ENCODE data around the gene RERE.

The RERE gene

DNA sequence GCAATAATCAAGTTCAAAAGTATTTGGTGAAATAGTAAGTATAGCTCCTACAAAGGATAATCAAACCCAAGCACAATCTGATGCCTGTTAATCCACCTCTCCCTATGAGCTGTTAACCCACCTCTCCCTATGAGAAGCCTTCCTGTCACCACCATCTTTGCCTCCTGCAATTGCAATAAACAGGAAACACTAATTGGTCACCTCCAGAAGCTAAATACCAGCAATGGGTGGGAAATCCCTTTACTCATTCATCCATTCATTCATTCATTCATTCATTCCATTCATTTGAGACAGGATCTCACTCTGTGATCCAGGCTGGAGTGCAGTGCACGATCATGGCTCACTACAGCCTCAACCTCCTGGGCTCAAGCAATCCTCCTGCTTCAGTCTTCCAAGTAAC, 132.8 kb downstream of the RERE start:
- DNase-seq, result no peak

DNA sequence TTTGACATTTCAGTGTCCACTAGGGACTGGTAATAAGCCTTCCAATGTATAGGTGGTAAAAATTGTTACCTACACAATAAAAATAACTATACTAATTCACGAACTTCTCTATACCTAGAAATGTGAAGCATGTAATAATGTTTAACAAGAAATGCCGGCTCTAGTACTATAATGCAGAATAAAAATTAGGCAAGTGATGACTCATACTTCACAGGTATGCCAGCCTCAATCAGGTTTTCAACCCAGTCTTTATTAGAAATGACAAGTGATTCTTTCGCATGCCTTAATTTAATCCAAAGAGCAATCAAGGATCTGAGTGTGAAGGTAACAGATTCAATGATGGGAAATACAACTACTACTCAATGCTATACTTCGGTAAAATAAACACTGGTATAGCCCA, 134.9 kb downstream of the RERE start:
- no peak for DNase-seq

DNA sequence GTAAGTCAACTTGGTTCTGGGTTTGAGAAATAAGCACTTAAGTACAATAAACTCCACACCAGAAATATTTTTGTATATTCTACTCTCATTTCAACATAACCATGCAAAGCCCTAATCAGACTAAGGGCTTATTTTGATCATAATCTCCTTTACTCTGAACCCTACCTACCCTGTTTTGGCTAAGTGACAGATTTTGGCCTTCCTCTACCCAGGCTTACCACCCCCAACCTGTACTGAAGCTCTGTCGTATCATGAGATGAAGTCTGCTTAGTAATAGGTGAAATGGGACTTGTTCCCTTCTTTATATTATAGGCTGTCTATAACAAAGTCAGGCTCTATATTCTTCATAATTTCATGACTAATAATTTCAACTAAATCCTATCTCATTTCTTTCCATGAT, 135.5 kb downstream of the RERE start:
- no peak for DNase-seq

DNA sequence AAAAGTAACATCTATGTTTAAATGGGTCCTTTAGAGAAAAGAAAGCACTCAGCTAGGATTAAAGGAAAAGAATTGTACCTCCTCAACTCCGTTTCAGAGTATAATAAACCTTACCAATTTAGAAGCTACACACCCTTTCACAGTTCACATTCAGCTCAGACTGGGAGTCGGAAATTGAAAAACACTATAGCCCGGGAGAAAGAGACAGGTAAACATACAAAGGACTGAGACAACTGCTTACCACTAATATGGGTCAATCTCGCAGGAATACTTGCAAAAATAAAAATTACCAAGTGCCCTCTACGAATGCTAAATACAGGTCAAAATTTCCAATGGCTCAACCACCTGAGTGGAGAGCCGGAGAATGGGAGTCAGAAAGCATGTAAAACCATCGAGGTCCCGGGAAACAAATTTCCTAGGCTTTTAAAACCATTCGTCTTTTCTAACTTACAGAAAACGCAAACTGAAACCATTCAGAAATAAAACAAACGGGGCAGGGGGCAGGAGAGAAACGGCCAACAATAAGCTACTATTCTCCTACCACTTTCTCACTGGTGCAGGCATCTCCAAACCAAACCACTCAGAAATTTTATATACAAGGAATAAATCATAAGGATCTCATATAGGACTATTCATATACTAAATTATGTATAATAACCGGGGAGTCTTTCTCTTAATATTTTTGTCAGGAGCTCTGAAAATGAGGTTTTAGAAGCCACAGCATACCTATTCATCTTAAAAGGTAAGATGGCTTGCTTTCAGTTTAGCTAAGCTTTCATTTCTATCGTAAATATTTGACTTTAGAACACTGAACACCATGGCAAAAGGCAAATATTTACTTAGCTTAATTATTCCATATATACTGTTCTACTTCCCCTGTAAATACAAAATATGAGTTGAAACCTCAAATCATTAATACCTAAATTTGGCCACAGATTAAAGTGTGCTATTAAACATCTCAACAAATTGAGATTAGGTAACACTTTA, 136.5 kb downstream of the RERE start:
- no peak for DNase-seq

DNA sequence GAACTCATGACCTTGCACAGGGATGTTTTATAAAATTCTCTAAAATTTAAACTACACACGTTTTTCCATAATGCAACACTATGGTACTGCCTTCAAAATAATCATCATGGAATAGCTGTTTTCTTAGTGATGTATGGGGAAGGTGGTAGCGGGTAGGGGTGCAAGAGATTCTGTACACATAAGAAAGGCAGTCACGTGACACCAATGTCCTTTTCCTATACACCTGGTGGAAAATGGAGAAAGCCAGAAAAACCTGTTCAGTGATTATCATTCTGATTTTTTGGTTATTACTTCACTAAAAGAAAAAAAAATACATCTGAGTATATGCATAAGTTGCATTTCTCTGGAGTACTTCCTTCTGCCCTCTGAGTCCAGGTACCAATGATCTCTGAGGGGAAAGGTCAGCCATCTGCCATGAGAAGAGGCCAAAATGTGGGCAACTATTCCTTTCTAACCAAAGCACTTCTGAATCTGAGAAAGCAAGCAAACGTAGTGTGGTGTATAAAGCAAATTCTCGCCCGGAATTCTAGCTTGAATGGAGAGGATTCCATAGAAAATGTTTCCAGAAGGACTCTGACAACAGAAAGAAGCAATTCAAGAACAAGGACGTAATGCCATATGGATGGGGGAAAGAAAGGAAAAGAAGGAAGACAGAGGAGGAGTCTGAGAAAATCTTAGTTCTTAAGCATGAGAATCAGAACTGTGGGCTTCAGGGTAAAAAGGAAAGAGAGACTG, 137.3 kb downstream of the RERE start:
- DNase-seq, result no peak

DNA sequence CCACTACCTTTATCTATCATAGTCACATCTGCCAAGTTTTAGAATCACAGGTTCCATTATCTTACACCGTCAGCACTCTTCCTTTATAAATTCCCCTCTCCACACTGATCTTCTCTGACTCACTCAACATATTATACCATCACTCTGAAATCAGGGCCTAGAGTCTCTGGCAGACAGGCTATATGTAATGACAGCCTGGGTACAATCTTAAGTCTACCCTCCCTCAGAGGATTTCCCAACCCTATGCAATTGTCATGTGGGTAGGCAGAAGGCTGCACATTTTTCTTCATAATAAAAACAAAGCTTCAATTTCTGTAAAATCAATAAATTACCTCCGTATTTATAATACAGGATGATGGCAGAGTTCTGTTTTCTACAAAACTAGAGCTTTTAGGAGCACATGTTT, 138.0 kb downstream of the RERE start:
- DNase-seq, result no peak

DNA sequence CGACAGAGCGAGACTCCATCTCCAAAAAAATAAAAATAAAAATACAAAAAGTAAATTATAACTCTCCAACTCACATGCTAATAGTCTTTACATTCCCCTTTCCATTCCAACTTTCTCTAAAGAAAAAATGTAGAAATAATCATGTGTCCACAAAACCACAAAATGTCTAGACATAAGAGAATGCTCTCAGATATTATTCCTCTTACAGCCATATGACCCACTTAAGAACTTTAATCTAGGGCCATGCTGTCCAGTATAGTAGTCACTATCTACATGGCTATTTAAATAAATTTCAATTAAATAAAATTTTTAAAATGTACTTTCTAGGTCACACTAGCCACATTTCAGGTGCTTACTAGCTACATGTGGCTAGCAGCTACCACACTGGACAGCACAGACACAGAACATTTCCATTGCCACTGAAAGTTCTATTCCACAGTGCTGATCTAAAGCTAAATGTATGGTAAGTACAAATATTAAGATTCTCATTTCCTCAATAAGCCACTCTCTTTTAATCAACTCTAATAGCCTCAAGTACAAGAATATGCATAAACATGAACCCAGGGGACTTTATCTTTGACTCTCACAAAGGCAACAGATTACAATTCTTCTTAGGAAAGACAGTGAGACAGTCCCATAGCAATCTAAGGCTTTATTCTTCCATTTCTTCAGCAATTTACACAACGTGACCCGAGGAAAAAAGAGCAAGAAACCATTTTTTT, 138.6 kb downstream of the RERE start:
- DNase-seq, result no peak

DNA sequence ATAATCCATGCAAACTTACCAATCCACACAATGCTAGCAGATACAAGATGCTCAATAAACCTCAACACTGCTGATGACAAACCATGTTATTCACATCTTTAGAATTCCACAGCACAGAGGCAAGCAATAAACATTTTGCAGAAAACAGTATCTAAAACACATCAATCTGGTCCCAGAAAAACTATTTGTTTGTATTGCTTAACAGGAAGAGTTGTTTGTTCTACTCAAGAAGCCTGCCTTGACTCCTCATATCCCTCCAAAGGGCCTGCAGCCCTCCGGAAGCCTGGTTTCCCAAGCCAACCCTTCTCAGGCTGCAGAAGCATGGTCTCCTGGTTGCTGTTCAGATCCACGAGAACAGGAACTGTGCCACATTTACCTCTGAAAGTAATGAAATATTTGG, 139.7 kb downstream of the RERE start:
- DNase-seq, result no peak

DNA sequence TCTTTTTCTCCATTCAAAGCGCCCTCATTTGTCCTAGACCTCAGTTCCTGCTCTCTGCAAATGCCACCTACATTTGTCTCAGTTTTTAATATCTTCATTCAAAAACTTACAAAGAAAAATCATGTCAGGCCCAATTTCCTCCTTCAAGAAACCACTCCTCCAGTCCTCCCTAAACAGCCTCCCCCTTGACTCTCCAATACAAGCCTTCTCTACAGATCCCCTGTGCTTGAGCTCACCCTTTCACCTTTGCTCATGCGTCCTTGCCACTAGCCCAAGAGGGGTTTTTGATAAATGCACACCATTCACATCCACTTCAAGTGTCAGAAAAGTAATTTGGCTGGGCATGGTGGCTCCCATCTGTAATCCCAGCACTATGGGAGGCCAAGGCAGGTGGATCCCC, 140.6 kb downstream of the RERE start:
- DNase-seq, result no peak

DNA sequence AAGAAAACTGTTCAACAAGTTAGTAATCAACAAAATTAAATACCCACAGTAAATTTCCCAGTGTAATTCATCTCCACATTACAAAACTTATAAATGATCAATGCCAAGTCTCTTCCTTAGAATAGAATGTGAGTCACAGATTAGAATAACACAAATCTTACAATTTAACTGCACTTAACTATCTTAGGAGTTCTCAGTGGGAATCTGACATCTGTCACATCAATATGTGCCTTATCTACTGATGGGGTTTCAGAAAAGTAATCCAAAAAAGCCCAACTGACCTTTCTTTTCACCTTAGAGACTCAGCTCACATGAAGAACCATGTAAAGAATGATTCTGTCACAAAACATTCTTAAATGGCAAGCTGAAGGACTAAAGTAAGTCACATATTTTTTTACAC, 141.4 kb downstream of the RERE start:
- DNase-seq, result no peak

DNA sequence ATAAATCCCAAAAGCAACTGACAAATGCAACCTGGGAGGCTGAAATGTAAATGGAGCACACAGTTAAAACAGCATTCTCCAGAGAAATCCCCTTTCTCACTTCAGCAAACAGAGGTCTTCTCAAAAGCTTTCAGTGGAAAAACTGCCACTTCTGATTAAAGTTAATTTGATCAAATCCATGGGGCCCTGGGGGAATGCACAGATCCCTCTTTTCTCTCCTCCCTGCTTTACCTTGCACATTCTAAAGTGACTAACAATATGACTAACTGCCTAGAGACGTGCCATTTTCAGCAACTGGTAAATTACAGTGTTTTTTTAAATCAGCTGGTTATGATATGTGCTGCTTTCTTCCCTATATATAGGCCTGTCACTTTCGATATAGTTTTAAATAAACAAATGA, 142.5 kb downstream of the RERE start:
- DNase-seq, result no peak

DNA sequence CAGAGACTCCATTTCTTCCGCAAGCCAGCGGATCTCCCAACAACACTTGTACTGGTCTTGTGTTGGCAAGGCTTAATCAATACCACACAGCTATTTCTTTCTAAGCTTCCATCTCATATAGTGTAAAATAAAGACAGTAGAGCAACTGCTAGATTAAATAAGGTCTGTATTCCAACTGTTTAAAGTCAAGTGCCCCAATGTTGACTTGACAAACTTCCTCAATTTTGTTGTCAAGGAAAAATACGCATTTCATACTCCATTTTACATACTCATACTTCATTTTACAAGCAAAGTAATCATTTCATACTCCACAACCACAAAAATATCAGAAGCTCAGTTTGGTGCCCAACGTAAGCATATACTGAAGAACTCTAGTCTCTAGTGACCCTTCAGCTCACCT, 143.0 kb downstream of the RERE start:
- DNase-seq, result no peak

DNA sequence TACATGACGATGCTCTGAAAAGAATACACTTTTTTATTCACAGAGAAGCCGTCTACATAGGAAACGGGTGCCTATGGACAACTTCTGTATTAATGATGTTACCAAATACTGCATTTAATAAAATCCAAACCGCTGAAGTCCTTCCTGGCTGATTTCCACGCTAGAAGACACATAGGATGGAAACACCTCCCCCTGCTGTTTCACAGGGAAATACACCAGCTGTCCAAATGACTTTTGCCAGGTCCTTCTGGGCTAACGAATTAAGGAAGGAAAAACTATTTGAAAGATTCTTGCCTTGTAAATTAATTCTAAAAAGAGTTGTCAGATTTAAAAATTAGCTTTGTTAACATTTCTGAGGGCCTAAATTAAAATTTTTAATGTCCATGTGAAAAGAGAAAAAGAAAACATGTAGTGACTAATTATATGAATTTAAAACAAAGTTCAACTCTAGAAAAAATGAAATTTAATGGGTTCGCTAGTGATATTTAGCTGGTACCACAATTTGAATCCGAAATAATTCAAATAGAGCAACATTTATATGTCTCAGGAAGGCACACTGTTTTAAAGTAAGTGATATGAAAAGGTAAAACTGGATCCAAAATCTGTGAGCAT, 146.0 kb downstream of the RERE start:
- DNase-seq, result no peak

DNA sequence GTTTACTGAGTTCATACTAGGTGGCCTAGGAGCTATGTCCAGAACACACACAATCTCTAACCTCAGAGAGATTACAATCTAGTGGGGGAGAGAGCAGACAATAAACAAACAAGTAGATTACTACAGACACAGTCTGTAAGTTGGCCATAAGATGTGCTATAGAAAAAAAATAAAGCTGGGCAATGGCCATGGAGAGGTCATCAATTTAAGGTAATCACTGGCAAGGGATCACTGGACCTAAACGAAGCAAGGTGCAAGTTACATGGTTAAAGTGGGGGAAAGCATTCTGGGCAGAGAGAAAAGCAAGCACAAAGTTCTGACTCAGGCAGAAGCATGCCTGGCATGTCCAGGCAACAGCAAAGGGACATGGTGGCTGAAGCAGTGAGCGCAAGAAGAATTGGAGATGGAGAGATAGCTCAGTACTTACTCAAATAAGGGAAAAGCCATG, 147.0 kb downstream of the RERE start:
- no peak for DNase-seq

DNA sequence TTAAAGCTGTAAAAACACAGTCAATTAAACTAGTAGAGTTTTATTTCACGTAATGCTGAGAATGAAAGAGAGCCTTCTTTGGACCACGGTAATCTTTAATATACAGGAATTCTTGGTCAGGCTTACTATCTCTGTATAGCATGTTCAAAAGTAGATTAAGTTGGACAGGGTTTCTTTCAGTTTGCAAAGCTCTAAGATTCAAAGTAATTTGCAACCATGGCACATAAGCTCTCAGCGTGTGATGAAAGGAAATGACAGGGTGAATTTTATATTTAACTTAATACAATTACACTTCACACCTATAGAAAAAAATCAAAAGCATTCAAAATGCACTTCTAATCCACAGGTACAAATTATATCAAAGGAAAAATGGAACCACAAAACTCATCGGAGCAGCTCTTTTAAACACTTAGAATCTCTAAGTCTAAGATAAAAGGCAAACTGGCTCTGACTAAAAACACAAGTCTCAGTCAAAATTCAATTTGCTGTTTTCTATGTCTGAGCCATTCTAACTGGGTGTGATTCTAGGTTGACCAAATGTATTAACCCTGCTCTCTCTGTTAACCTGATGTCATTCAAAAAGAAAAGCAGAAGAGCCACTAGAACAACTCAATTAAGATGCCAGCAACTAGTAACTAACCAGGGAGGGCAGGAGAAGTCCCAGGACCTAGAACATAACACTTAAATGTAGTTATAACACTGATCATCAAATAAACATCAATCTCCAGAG, 147.7 kb downstream of the RERE start:
- DNase-seq, result no peak

DNA sequence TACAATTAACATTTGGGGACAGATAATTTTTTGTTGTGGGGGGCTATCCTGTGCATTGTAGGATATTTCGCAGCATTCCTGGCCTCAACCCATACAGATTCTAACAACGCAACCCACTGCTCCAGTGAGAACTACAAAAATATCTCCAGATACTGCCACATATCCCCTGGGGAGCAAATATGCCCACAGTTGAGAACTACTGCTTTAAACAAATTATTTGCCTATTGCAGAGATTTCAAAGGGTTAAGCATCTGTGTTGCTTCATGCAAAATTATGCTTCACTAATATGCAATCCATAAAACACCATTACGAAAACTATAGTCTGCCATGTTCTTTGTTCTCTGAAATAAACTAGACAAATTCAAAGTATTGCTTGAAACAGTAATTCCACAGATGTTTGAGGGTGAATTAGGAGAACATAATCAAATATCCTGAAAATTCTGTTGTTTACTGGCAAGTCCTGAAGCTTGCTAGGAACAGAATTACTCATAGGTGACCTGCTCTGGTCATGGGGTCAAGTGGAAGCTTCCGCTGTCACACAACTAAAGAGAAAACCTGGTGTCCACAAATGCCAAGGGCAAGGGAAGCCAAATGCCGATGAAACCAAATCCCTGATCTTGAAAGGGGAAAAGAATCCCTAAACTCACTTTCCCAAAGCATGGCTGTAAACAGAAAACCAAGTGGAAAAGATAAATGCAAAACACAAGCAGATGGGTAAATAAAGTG, 149.4 kb downstream of the RERE start:
- DNase-seq, result no peak

DNA sequence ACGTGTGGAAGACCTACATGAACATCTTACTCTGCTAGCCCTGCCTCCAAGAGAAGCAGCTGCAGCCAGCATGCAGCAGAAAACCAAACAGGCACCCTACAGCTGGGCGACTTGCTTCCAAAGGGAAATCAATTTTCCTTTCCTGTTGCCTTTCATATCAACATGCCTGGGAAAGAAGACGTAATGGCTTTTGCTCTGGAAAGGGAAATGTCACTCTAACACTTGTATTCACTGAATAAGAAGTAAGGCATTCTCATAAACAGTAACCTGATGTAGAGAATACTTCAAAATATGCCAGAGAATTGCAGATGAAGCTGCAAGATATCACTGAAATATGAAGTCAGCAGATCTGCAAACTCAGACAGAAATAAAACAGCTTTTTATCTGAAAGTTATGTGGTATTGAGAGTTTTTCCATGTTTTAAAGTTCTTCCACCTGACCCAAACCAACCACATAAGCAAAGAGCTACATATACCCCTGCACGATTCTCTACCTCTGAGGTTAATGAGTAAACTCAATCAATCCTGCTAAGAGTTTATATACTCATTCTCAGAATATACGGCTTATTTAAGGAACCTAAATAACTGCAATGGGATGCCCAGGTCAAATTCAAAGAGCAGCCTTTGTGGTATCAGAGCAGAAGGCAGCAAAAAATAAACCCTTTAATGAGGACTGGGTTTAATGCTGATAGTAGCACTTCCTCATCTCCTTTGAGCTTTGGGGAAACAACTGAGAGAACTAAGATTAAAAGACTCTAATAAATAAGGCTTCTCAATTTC, 150.9 kb downstream of the RERE start:
- DNase-seq, result no peak

DNA sequence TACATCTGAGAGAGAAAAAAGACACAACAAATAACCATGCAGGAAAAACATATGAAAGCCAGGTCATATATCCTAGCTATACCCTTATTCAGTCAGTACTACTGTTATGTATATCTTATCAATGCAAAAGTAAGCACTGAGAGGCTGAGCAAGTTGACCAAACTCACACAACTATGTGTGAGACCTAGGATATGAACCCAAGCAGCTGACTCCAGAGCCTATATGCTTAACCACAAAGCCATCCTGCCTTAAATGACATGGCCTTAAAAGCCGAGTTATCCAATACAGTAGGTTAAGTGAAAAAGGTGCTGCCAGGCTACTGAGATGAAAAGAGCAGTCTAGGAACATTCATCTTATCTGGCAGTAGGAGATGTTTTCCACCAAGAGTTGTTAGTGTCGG, 151.6 kb downstream of the RERE start:
- no peak for DNase-seq

DNA sequence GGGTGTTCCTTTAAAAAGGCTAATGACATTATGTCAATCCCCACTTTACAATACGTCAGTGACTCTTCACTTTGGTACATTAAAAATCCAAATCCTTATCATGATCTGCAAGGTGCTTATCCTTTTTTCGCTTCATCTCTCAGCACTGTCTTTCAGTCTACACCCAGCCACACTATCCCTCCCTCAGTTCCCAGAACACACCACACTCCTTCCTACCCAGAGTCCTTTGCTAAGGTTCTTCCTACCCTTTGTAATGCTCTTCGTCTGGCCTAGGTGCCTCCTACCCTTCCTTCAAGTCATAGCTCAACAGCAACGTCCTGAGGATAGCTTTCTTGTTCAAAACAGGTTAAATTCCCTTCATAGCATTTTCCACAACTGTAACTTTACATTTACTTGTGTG, 152.6 kb downstream of the RERE start:
- no peak for DNase-seq

DNA sequence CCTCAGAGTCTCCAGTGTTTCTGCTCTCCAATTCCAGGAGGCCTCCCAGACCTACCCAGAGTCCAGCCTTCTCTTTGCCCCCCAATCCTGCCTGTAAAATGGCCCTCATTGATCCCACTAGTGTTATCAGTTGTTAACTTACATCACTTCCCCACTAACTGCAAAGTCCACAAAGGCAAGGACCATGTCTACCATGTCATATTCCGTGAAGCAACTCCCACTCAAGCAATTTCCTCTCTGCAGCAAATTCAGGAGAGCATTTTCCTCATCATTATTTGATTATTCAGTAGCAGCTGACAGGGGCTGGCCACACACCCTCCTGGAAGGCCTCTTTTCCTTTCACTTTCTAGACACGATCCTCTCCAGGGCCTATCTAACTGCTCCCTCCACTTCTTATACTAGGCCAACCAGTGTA, 153.5 kb downstream of the RERE start:
- no peak for DNase-seq

Measured in cortex of kidney (tissue), 1 donor.